Activated T-cell treated with anti-CD3 and anti-CD28 coated beads, Interleukin-2, amount 50 U/mL, for 72 hours (primary cell): ENCODE results near the gene UNC119B. TPM values are rescaled to one million over a fixed set of nuclear protein-coding genes. Genes with fewer than 3 reads are reported as not detected.

Experiments used
- ATAC-seq, 2 donors: fragments of 150-1000 bp; cut with Tn5 transposase; replicated peaks in 1 of 2; 2 replicates each; pipeline ENCODE4 v1.10.0; 2021; ENCODE audit warnings: moderate library complexity in 2 of 2, mild to moderate bottlenecking in 1 of 2
- DNase-seq, 2 donors: peaks; one replicate each; pipeline ENCODE4 v3.0.0; 2021 to 2022; ENCODE audit warnings: mixed read lengths in 1 of 2
- H3K27ac Mint-ChIP-seq: one replicate; pipeline ENCODE4 v1.8.0; 2022; ENCODE audit warnings: mild to moderate bottlenecking, moderate library complexity, mixed read lengths
- H3K27me3 Mint-ChIP-seq: one replicate; pipeline ENCODE4 v1.8.0; 2022; ENCODE audit warnings: low read depth, mixed read lengths
- H3K36me3 Mint-ChIP-seq, 2 donors: one replicate each; pipeline ENCODE4 v1.8.0; 2022; ENCODE audit warnings: mixed read lengths in 2 of 2, mild to moderate bottlenecking in 1 of 2; ENCODE audit not compliant: insufficient read depth in 2 of 2
- H3K4me1 Mint-ChIP-seq: one replicate; pipeline ENCODE4 v1.8.0; 2022; ENCODE audit warnings: low read depth, mixed read lengths
- H3K4me3 Mint-ChIP-seq, 2 donors: one replicate each; pipeline ENCODE4 v1.8.0; 2022; ENCODE audit warnings: mild to moderate bottlenecking in 2 of 2, mixed read lengths in 2 of 2, moderate library complexity in 2 of 2
- H3K9me3 Mint-ChIP-seq, 2 donors: one replicate each; pipeline ENCODE4 v1.8.0; 2022; ENCODE audit warnings: mixed read lengths in 2 of 2
- total RNA-seq, 2 donors: library from RNA; stranded (reverse); gene quantifications; one replicate each; pipeline ENCODE4 v1.2.3, GENCODE V29; 2022

Gene UNC119B
- total RNA-seq, 2 donors from 2014 or later, result 31.2 to 40.5 TPM

GRCh38 chr12:120741476-120742421, 31.5 kb downstream of the UNC119B start:
- DNase-seq (no peak), ATAC-seq (no peak)
- no peaks in the 10 kb centered on the region for H3K36me3 Mint-ChIP-seq
- H3K27ac Mint-ChIP-seq, result no peak overlapping the region
- no peaks in the 10 kb centered on the region for H3K4me1 Mint-ChIP-seq
- no peak overlapping the region for H3K4me3 Mint-ChIP-seq
- H3K27me3 Mint-ChIP-seq, result no peaks in the 10 kb centered on the region
- H3K9me3 Mint-ChIP-seq, result no peaks in the 10 kb centered on the region

- no peaks in the 10 kb centered on the region for H3K36me3 Mint-ChIP-seq
- no peaks in the 10 kb centered on the region for H3K4me1 Mint-ChIP-seq
- no peaks in the 10 kb centered on the region for H3K9me3 Mint-ChIP-seq
- H3K4me3 Mint-ChIP-seq, result no peak overlapping the region
- no peak overlapping the region for H3K27ac Mint-ChIP-seq
- DNase-seq (no peak), ATAC-seq (no peak)
- H3K27me3 Mint-ChIP-seq, result no peaks in the 10 kb centered on the region
Observed at GRCh38 chr12:120744922-120745493, 34.8 kb downstream of the UNC119B start.

- Mint-ChIP-seq H3K9me3 (no peaks in the 10 kb centered on the region), H3K36me3 (no peaks in the 10 kb centered on the region), H3K4me1 (no peaks in the 10 kb centered on the region), H3K27ac (no peak overlapping the region), H3K4me3 (no peak overlapping the region), H3K27me3 (no peaks in the 10 kb centered on the region)
- ATAC-seq (peak in 1 of 2 donors; percentile 22), DNase-seq (no peak)
Observed at GRCh38 chr12:120748242-120748641, 38.0 kb downstream of the UNC119B start.

GRCh38 chr12:120749256-120749655, 39.0 kb downstream of the UNC119B start:
- peaks cover 0 to 1% of the 10 kb centered on the region in 2 donors for H3K36me3 Mint-ChIP-seq
- peaks cover 1 to 2% of the 10 kb centered on the region in 2 donors for H3K9me3 Mint-ChIP-seq
- H3K27ac Mint-ChIP-seq, result no peak overlapping the region
- no peak for ATAC-seq
- no peaks in the 10 kb centered on the region for H3K27me3 Mint-ChIP-seq
- no peak overlapping the region for H3K4me3 Mint-ChIP-seq
- no peak for DNase-seq
- peaks cover 6% of the 10 kb centered on the region for H3K4me1 Mint-ChIP-seq

- peaks cover 4 to 8% of the 10 kb centered on the region in 2 donors for H3K36me3 Mint-ChIP-seq
- H3K27ac Mint-ChIP-seq, result no peak overlapping the region
- ATAC-seq, result no peak
- DNase-seq, result no peak
- H3K4me3 Mint-ChIP-seq, result no peak overlapping the region
- peaks cover 16% of the 10 kb centered on the region for H3K4me1 Mint-ChIP-seq
- H3K27me3 Mint-ChIP-seq, result no peaks in the 10 kb centered on the region
- H3K9me3 Mint-ChIP-seq, result peaks cover 6% of the 10 kb centered on the region in 2 donors
Observed at GRCh38 chr12:120750806-120751205, 40.5 kb downstream of the UNC119B start.

GRCh38 chr12:120751389-120751788, 41.1 kb downstream of the UNC119B start:
- no peak for DNase-seq
- Mint-ChIP-seq H3K36me3 (peaks cover 4 to 8% of the 10 kb centered on the region in 2 donors), H3K9me3 (peaks cover 6% of the 10 kb centered on the region in 2 donors), H3K27ac (no peak overlapping the region), H3K4me3 (no peak overlapping the region), H3K4me1 (peaks cover 16% of the 10 kb centered on the region), H3K27me3 (no peaks in the 10 kb centered on the region)
- no peak for ATAC-seq

- ATAC-seq, result no peak
- H3K27ac Mint-ChIP-seq, result peak overlapping the region; percentile 59
- H3K9me3 Mint-ChIP-seq, result peaks cover 6% of the 10 kb centered on the region in 2 donors
Observed at GRCh38 chr12:120754792-120755191, 44.5 kb downstream of the UNC119B start.

GRCh38 chr12:120755269-120755668, 45.0 kb downstream of the UNC119B start:
- Mint-ChIP-seq H3K27me3 (no peaks in the 10 kb centered on the region), H3K36me3 (peaks cover 4 to 8% of the 10 kb centered on the region in 2 donors), H3K9me3 (peaks cover 6% of the 10 kb centered on the region in 2 donors), H3K4me1 (peaks cover 20% of the 10 kb centered on the region), H3K4me3 (no peak overlapping the region), H3K27ac (peak overlapping the region; percentile 59)
- no peak for ATAC-seq
- DNase-seq, result no peak

More at GRCh38 chr12:120754792-120755191, 44.5 kb downstream of the UNC119B start:
- Mint-ChIP-seq H3K36me3 (peaks cover 4 to 8% of the 10 kb centered on the region in 2 donors), H3K27me3 (no peaks in the 10 kb centered on the region), H3K4me3 (no peak overlapping the region), H3K4me1 (peaks cover 20% of the 10 kb centered on the region)
- DNase-seq, result no peak

GRCh38 chr12:120757226-120757742, 47.0 kb downstream of the UNC119B start:
- ATAC-seq (no peak), DNase-seq (no peak)
- Mint-ChIP-seq H3K9me3 (peaks cover 6% of the 10 kb centered on the region in 2 donors), H3K27ac (no peak overlapping the region), H3K4me3 (no peak overlapping the region), H3K27me3 (no peaks in the 10 kb centered on the region), H3K36me3 (peaks cover 4 to 8% of the 10 kb centered on the region in 2 donors), H3K4me1 (peaks cover 20% of the 10 kb centered on the region)

- Mint-ChIP-seq H3K4me3 (no peak overlapping the region), H3K27me3 (no peaks in the 10 kb centered on the region), H3K9me3 (peaks cover 6% of the 10 kb centered on the region in 2 donors), H3K27ac (no peak overlapping the region), H3K4me1 (peaks cover 20% of the 10 kb centered on the region), H3K36me3 (peaks cover 4 to 8% of the 10 kb centered on the region in 2 donors)
- DNase-seq (no peak), ATAC-seq (no peak)
Observed at GRCh38 chr12:120757949-120758348, 47.7 kb downstream of the UNC119B start.

- DNase-seq (no peak), ATAC-seq (no peak)
- H3K36me3 Mint-ChIP-seq, result peaks cover 3 to 8% of the 10 kb centered on the region in 2 donors
- no peak overlapping the region for H3K27ac Mint-ChIP-seq
- H3K27me3 Mint-ChIP-seq, result no peaks in the 10 kb centered on the region
- peaks cover 5% of the 10 kb centered on the region in 2 donors for H3K9me3 Mint-ChIP-seq
- H3K4me1 Mint-ChIP-seq, result peaks cover 15% of the 10 kb centered on the region
- no peak overlapping the region for H3K4me3 Mint-ChIP-seq
Observed at GRCh38 chr12:120758798-120759590, 48.7 kb downstream of the UNC119B start.

- peaks cover 5% of the 10 kb centered on the region in 2 donors for H3K9me3 Mint-ChIP-seq
- H3K27me3 Mint-ChIP-seq, result no peaks in the 10 kb centered on the region
- peaks cover 14% of the 10 kb centered on the region for H3K4me1 Mint-ChIP-seq
- peak in 1 of 2 donors; percentile 26 for ATAC-seq
- H3K4me3 Mint-ChIP-seq, result peak overlapping the region; percentile 6 to 47
- DNase-seq, result no peak
- no peak overlapping the region for H3K27ac Mint-ChIP-seq
- peaks cover 3 to 8% of the 10 kb centered on the region in 2 donors for H3K36me3 Mint-ChIP-seq
Observed at GRCh38 chr12:120759591-120760348, 49.5 kb downstream of the UNC119B start.
